Skin epidermis (tissue), 12 donors: Measurements from ENCODE around the gene LRBA.
"Not testable (repeated sequence)": the region's sequence is repeated elsewhere in the genome, so short reads cannot be mapped to it uniquely, and the experiment has no call there.

Source experiments
- H3K27ac ChIP-seq, 21 experiments: fragments of 200-600 bp; sonication (generic) in 11 of 21; one replicate each; pipeline ENCODE4 v1.5.0; 2020; ENCODE audit warnings: mild to moderate bottlenecking in 3 of 21, inconsistent platforms in 2 of 21, moderate library complexity in 2 of 21
- H3K4me3 ChIP-seq, 7 experiments: fragments of 200-600 bp; sonication (generic) in 2 of 7; one replicate each; pipeline ENCODE4 v1.5.0; 2020; ENCODE audit warnings: inconsistent platforms in 2 of 7, mild to moderate bottlenecking in 2 of 7, moderate library complexity in 1 of 7

Gene LRBA

GRCh38 chr4:151014521-151015458 is at the start of gene LRBA:
Gene LRBA, minus strand, starts transcription at chr4:151015284. Its CDS starts 642 bp downstream, at chr4:151014642.
- Histone ChIP-seq H3K4me3 (peak within 1 kb of the TSS; percentile 81 to 99 (median 95)), H3K27ac (peak within 1 kb of the TSS; percentile 84 to 99 (median 97))

- H3K27ac ChIP-seq, H3K4me3 ChIP-seq: not testable (repeated sequence)
Measured at GRCh38 chr4:151063143-151063542, 48.1 kb upstream of the LRBA start.

GRCh38 chr4:151055539-151055938 is 40.5 kb upstream of the LRBA start:
- Histone ChIP-seq H3K4me3 (no peak overlapping the region), H3K27ac (no peak overlapping the region)

GRCh38 chr4:151052785-151053184 is 37.7 kb upstream of the LRBA start:
- H3K4me3 ChIP-seq = no peak overlapping the region
- no peak overlapping the region for H3K27ac ChIP-seq

GRCh38 chr4:151049430-151049884 is 34.4 kb upstream of the LRBA start:
- Histone ChIP-seq H3K27ac (no peak overlapping the region), H3K4me3 (no peak overlapping the region)

- no peak overlapping the region for H3K4me3 ChIP-seq
- no peak overlapping the region for H3K27ac ChIP-seq
Measured at GRCh38 chr4:151048913-151049312, 33.8 kb upstream of the LRBA start.

- Histone ChIP-seq H3K27ac (no peak overlapping the region), H3K4me3 (no peak overlapping the region)
Measured at GRCh38 chr4:151046609-151047008, 31.5 kb upstream of the LRBA start.

GRCh38 chr4:151045907-151046306 is 30.8 kb upstream of the LRBA start:
- Histone ChIP-seq H3K27ac (no peak overlapping the region), H3K4me3 (no peak overlapping the region)

- Histone ChIP-seq H3K27ac (no peak overlapping the region), H3K4me3 (no peak overlapping the region)
Measured at GRCh38 chr4:151043803-151044515, 28.9 kb upstream of the LRBA start.

GRCh38 chr4:151039733-151040132 is 24.6 kb upstream of the LRBA start:
- Histone ChIP-seq H3K4me3 (no peak overlapping the region), H3K27ac (no peak overlapping the region)

GRCh38 chr4:151038452-151039157 is 23.5 kb upstream of the LRBA start:
- H3K4me3 ChIP-seq = no peak overlapping the region
- H3K27ac ChIP-seq = no peak overlapping the region

GRCh38 chr4:151035911-151036310 is 20.8 kb upstream of the LRBA start:
- Histone ChIP-seq H3K4me3 (no peak overlapping the region), H3K27ac (no peak overlapping the region)

GRCh38 chr4:151035328-151035727 is 20.2 kb upstream of the LRBA start:
- H3K27ac ChIP-seq = peak overlapping the region in 1 of 21 experiments; percentile 43
- H3K4me3 ChIP-seq = no peak overlapping the region

- H3K4me3 ChIP-seq = no peak overlapping the region
- H3K27ac ChIP-seq = peak overlapping the region in 1 of 21 experiments; percentile 43
Measured at GRCh38 chr4:151034829-151035228, 19.7 kb upstream of the LRBA start.

- no peak overlapping the region for H3K4me3 ChIP-seq
- no peak overlapping the region for H3K27ac ChIP-seq
Measured at GRCh38 chr4:151031831-151032605, 16.9 kb upstream of the LRBA start.

- Histone ChIP-seq H3K4me3 (no peak overlapping the region), H3K27ac (no peak overlapping the region)
Measured at GRCh38 chr4:151029537-151029936, 14.5 kb upstream of the LRBA start.

GRCh38 chr4:151029006-151029405 is 13.9 kb upstream of the LRBA start:
- not testable (repeated sequence) for H3K4me3 ChIP-seq, H3K27ac ChIP-seq

- no peak overlapping the region for H3K4me3 ChIP-seq
- H3K27ac ChIP-seq = no peak overlapping the region
Measured at GRCh38 chr4:151025759-151026158, 10.7 kb upstream of the LRBA start.

- no peak overlapping the region for H3K27ac ChIP-seq
Measured at GRCh38 chr4:151022586-151022985, 7.5 kb upstream of the LRBA start.

More at GRCh38 chr4:151022586-151022985, 7.5 kb upstream of the LRBA start:
- no peak overlapping the region for H3K4me3 ChIP-seq
